D721Med (cell line): ENCODE measurements around the gene NFX1.
"Not testable (repeated sequence)": the region's sequence is repeated elsewhere in the genome, so short reads cannot be mapped to it uniquely, and the experiment has no call there.

Experiments
- DNase-seq: peaks from one replicate; pipeline ENCODE4 v3.0.0; 2011; ENCODE audit warnings: low spot score; ENCODE audit not compliant: insufficient read length
- FAIRE-seq: peaks from 2 replicates; lab custom pipeline; 2011; peaks lifted over from hg19 to GRCh38; lab: Jason Lieb, UNC
- TF ChIP-seq, protein P1 (sequence below): IDR thresholded peaks from 2 replicates; pipeline ENCODE4 v1.5.1; 2012; ENCODE audit warnings: mild to moderate bottlenecking, control low read depth; ENCODE audit not compliant: insufficient read depth; ENCODE audit errors: missing control alignments

The NFX1 gene

GRCh38 chr9:33388110-33388994, 98.0 kb downstream of the NFX1 start:
- DNase-seq: no peak
- TF ChIP-seq, protein P1, sequence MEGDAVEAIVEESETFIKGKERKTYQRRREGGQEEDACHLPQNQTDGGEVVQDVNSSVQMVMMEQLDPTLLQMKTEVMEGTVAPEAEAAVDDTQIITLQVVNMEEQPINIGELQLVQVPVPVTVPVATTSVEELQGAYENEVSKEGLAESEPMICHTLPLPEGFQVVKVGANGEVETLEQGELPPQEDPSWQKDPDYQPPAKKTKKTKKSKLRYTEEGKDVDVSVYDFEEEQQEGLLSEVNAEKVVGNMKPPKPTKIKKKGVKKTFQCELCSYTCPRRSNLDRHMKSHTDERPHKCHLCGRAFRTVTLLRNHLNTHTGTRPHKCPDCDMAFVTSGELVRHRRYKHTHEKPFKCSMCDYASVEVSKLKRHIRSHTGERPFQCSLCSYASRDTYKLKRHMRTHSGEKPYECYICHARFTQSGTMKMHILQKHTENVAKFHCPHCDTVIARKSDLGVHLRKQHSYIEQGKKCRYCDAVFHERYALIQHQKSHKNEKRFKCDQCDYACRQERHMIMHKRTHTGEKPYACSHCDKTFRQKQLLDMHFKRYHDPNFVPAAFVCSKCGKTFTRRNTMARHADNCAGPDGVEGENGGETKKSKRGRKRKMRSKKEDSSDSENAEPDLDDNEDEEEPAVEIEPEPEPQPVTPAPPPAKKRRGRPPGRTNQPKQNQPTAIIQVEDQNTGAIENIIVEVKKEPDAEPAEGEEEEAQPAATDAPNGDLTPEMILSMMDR: no peak
- FAIRE-seq: no peak

DNA sequence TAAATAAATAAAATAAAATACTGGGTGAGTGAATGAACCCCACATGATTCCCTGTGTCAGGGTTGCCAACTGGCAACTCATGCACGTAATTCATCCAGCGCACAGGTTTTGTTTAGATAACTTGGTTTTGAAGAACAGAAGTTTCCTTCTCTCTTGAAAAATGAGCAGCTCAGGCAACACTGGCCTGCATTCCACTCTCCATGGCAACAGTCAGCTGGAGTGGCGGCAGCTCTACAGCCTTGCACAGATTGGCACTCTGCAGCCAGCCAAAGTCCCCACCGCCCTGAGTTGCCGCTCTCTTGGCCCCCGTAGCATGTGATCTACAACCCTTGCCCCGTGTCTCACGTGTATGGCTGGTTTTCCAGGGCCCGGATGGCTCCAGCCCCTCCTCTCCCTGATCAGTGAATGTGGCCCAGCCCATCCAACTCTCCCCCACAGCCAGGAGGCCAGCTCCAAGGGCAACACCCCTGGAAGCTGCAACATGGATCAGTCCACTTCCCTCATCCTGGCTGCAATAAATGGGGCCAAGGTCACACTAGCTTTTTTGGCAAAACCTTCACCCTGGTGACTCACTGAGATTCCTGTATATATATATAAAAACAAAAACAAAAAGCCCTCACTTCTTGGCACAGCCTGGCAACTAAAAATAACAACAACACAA, 100.9 kb downstream of the NFX1 start:
- DNase-seq, FAIRE-seq: not testable (repeated sequence)

- not testable (repeated sequence) for FAIRE-seq, DNase-seq
Observed at GRCh38 chr9:33392591-33393021, 102.3 kb downstream of the NFX1 start.

DNA sequence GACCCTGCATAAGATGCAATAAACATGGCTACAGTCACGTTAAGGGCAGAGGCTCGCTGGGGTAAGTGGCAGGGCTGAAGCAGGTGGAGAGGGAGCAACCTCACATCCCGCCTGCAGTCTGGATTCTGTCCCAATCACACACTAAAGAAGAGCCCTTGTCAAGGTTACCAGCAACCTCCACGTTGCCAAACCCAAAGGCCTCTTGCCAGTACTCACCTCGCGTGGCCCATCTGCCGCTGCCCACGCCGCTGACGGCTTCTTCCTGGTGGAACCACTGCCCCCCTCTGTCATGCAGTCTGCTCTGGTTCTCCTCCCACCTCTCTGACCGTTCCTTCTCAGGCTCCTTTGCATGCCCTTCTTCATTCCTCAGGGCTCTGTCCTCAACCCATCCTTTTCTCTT, 103.3 kb downstream of the NFX1 start:
- DNase-seq (no peak), FAIRE-seq (no peak)
- TF ChIP-seq, protein P1: no peak

DNA sequence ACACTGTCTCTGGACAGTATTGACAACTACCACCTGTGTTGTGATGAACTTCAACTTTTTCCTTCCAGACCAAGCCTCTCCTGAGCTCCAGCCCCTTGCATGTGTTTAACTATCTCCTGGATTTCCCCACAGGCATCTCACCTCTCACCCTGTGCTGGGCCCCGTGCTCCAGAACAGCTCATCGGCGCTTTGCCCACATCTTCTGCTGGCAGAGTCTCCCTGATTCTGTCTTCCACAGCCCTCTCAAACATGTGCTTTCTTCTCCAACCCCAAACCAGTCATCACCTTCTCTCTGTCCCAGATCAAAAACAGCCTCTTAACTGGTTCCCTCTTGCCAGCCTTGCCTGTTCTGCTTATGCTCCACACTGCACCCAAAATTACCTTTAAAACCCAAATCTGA, 103.7 kb downstream of the NFX1 start:
- not testable (repeated sequence) for FAIRE-seq, DNase-seq

- not testable (repeated sequence) for DNase-seq, FAIRE-seq
Observed at GRCh38 chr9:33395159-33395879, 105.0 kb downstream of the NFX1 start.

GRCh38 chr9:33397801-33398200, 107.5 kb downstream of the NFX1 start:
- not testable (repeated sequence) for FAIRE-seq, DNase-seq

DNA sequence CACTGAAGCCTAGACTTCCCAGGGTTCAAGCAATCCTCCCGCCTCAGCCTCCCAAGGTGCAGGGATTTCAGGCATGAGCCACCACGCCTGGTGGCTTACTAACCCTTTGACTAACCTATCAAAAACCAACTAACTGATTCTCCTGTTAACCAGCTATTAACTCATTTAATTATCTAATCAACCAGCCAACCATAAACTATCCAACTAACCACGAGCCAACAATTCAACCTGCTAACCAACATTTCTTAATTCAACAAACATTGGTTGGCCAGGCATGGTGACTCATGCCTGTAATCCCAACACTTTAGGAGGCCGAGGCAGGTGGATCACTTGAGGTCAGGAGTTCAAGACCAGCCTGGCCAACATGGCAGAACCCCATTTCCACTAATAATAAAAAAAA, 108.7 kb downstream of the NFX1 start:
- not testable (repeated sequence) for FAIRE-seq, DNase-seq

DNA sequence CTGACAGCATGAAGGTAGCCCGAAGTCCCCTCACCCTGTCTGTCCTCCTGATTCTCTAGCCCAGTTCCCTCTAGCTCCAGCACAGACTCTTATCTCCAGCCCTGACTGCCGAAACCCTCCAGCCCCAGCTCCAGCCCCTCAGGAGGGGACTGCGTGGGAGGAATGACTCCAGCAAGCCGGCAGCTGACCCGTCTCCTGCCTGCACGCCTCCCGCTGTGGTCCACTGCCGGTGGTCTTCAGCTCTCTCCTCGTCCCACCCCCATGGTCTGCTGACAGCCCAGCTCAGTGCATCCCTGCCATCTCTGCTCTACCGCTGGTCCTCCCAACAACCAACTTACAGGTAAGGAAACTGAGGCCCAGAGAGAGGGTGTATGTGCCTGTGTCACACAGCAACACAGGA, 111.5 kb downstream of the NFX1 start:
- not testable (repeated sequence) for DNase-seq, FAIRE-seq

DNA sequence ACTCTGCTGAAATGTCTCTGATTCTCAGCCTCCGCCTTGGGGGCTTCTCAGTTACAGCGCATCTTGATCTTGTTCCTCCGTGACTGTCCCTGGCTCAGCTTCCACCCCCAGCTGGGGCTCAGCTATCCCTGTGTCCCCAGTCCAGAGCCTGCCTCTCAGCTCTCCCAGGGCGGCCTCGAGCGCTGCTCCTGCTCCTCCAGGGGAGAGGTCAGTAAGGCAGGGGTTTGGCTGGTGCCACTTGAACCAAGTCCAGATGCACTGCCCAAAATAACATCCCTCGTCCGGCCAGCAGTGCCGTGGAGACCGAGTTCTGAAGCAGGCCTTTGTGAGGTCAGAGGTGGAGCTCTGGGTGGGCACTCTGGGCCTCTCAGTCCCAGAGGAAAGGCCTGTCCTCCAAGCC, 112.1 kb downstream of the NFX1 start, which contains the start of gene AQP7:
TSS of gene AQP7 (minus strand) at position 198 of the 400 bp plus-strand sequence. CDS start 1,306 bp downstream, outside the sequence.
- not testable (repeated sequence) for FAIRE-seq, DNase-seq

DNA sequence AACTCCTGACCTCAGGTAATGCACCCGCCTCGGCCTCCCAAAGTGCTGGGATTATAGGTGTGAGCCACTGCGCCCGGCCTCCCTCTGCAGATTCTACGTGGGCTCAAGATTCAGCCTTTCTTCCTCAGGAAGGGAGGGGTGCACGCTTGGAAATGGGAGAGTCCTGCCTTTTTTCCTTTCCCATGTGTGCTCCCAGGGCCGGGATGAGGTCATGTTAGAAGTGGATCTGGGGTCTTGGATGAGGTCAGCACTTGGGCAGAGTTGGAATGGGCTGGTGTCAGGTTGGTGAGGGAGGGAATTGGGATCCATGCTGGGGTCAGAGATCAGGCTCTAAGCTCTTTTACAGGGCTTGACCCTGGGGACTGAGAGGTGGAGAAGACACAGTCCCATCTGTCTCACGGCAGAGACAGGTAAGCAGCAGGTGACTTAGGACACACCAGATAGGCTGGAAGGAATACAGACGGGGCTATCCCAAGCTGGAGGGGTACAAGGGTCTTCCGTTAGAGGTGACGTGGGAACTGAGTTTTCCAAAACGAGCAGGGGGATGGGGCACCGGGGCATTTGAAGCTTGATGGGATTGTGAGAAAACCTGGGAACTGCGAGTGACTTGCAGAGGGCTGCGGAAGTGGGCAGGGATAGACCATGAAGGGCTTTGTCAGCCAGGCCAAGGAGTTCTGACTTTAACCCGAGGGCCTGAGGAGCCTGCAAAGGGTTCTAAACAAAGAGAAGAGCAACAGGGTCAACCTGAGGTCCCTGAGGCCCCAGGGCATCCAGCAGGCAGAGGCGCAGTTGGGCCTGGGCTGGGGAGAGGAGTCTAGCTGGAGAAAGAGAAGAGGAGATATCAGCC, 113.8 kb downstream of the NFX1 start:
- DNase-seq (no peak), FAIRE-seq (no peak)
- TF ChIP-seq, protein P1: no peak
